Skeletal muscle satellite cell (primary cell): ENCODE measurements around the gene GAL3ST1.
"Not testable (repeated sequence)": the region's sequence is repeated elsewhere in the genome, so short reads cannot be mapped to it uniquely, and the experiment has no call there.

Experiments used
- H3K27me3 ChIP-seq: 2 replicates; pipeline ENCODE4 v1.7.0; 2013; ENCODE audit warnings: low read length; ENCODE audit not compliant: control insufficient read depth, insufficient read depth
- H3K36me3 ChIP-seq: 2 replicates; pipeline ENCODE4 v1.7.0; 2013; ENCODE audit warnings: mild to moderate bottlenecking, control low read depth, low read length; ENCODE audit not compliant: insufficient read depth
- H3K4me1 ChIP-seq: 2 replicates; pipeline ENCODE4 v1.7.0; 2013; ENCODE audit warnings: low read length; ENCODE audit not compliant: control insufficient read depth, insufficient read depth
- H3K4me2 ChIP-seq: 2 replicates; pipeline ENCODE4 v1.7.0; 2013; ENCODE audit warnings: mild to moderate bottlenecking, low read length
- H3K4me3 ChIP-seq: 2 replicates; pipeline ENCODE4 v1.7.0; 2013; ENCODE audit warnings: low read length
- H3K9ac ChIP-seq: 2 replicates; pipeline ENCODE4 v1.7.0; 2013; ENCODE audit warnings: mild to moderate bottlenecking, low read depth, low read length, moderate library complexity
- H3K9me3 ChIP-seq: replicated peaks from 2 replicates; pipeline ENCODE4 v1.7.0; 2013; ENCODE audit warnings: mild to moderate bottlenecking, control low read depth, low read length

The GAL3ST1 gene

DNA sequence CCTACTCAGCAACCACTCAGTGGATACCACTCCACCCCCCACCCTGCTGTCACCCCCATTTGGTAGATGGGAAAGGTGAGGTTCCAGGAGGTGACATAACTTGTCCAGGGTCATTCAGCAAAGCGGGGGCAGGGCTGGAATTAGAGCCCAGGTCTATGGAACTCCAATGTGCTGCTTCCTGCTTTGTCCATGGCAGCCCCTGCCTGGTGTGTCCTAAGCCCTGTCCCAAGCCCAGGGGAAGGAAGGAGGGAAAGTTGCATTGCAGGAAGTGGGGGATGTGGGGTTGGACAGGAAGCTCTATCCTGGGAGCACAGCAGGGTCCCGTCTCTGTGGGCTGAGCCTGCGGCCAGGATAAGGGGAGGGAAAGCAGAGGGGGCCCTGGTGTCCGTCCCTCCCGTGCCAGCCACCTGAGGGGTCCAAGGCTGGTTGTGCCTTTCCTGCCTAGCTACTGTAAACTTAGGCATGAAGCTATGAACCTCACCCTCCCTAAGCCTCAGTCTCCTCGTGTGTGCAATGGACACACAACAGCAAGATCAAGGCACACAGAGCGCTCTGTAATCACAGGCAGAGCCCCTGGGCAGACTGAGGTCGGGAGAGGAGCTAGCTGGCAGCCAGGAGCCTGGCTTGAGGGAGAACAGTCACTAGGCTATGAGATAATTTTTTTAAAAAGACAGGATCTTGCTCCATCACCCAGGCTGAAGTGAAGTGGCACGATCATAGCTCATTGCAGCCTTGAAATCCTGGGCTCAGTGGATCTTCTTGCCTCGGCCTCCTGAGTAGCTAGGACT lies 12.9 kb downstream of the GAL3ST1 start:
- Histone ChIP-seq H3K9me3 (no peaks in the 10 kb centered on the region), H3K36me3 (no peaks in the 10 kb centered on the region), H3K4me3 (no peak overlapping the region), H3K4me1 (no peaks in the 10 kb centered on the region), H3K4me2 (no peak overlapping the region), H3K9ac (no peak overlapping the region), H3K27me3 (peaks cover 22% of the 10 kb centered on the region)

DNA sequence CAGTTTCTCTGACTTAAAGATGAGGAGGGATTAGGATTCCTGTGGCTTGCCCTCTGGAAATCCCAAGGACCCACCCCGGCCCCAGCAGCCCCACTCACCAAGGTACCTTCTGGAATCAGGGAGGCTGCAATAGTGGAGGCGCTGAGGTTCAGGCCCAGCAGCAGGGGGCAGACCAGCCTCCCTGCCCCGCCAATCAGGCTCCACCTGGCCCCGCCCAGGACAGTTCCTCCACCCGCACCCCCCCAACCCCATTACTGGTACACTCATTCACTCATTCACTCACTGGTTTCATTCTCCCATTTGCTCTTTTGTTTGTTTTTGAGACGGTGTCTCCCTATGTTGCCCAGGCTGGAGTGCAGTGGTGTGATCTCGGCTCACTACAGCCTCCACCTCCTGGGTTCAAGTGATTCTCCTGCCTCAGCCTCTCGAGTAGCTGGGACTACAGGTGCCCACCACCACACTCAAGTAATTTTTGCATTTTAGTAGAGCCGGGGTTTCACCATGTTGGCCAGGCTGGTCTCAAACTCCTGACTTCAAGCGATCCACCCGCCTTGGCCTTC lies 13.7 kb downstream of the GAL3ST1 start:
- H3K4me1 ChIP-seq, H3K36me3 ChIP-seq, H3K9ac ChIP-seq, H3K4me2 ChIP-seq, H3K9me3 ChIP-seq, H3K4me3 ChIP-seq: not testable (repeated sequence)
- peaks cover 15% of the 10 kb centered on the region for H3K27me3 ChIP-seq

DNA sequence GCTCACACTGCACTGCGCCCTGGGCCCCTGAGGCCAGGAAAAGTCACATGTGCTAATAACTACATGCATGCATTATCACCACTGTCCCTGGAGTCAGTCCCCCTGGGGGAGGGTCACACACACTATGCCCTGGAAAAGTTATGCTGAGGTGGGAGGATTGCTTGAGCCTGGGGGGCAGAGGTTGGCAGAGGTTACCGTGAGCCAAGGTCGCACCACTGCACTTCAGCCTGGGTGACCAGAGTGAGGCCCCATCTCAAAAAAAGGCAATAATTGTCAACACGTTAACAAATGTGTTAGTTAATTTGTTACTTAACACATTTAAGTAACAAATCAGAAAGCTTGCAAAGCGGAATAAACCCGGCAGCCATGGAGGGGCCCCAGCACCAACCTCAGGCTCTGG lies 14.6 kb downstream of the GAL3ST1 start:
- H3K4me1 ChIP-seq, result no peaks in the 10 kb centered on the region
- H3K36me3 ChIP-seq, result no peaks in the 10 kb centered on the region
- H3K9me3 ChIP-seq, result no peaks in the 10 kb centered on the region
- H3K9ac ChIP-seq, result no peak overlapping the region
- H3K4me2 ChIP-seq, result no peak overlapping the region
- H3K27me3 ChIP-seq, result peaks cover 7% of the 10 kb centered on the region
- H3K4me3 ChIP-seq, result no peak overlapping the region

DNA sequence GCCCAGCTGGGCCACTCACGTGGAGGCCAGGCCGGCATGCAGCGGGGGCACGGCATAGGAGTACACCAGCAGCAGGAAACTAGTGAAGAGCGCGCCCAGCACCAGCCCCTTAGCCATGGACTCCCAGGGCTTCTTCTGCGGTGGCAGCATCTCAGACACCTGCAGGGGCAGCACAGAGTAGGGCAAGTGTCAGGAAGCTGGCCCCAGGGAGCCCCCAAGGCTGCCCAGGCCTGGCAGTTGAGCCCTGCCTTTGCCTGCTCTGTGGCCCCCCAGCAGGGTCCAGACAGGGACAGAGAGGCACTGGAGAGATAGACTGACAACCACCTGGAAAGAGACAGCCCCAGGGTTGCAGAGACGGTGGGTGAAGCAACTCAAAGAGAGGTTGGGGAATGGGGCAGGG lies 17.2 kb downstream of the GAL3ST1 start:
- H3K27me3 ChIP-seq, result no peaks in the 10 kb centered on the region
- no peak overlapping the region for H3K9ac ChIP-seq
- H3K9me3 ChIP-seq, result no peaks in the 10 kb centered on the region
- H3K36me3 ChIP-seq, result no peaks in the 10 kb centered on the region
- H3K4me3 ChIP-seq, result no peak overlapping the region
- no peaks in the 10 kb centered on the region for H3K4me1 ChIP-seq
- H3K4me2 ChIP-seq, result no peak overlapping the region

DNA sequence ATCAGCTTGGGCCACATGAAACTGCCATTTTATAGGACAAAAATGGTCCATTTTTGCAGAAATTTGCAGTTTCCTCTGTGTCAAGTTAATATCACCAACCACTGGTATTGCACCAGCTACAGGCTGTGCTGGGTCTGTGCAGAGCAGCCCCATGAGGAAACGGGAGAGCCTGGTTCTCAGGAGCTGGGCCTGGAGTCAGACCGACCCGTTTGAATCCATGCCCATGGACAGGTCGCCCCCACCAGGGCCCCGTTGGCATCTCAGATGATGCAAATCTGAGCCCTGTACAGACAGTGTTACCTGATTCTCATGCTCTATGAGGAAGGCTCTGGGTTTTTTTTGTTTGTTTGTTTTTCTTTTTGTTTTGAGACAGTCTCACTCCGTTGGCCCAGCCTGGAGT lies 18.1 kb downstream of the GAL3ST1 start:
- Histone ChIP-seq H3K9me3 (no peaks in the 10 kb centered on the region), H3K4me2 (no peak overlapping the region), H3K27me3 (no peaks in the 10 kb centered on the region), H3K36me3 (no peaks in the 10 kb centered on the region), H3K9ac (no peak overlapping the region), H3K4me3 (no peak overlapping the region), H3K4me1 (no peaks in the 10 kb centered on the region)

DNA sequence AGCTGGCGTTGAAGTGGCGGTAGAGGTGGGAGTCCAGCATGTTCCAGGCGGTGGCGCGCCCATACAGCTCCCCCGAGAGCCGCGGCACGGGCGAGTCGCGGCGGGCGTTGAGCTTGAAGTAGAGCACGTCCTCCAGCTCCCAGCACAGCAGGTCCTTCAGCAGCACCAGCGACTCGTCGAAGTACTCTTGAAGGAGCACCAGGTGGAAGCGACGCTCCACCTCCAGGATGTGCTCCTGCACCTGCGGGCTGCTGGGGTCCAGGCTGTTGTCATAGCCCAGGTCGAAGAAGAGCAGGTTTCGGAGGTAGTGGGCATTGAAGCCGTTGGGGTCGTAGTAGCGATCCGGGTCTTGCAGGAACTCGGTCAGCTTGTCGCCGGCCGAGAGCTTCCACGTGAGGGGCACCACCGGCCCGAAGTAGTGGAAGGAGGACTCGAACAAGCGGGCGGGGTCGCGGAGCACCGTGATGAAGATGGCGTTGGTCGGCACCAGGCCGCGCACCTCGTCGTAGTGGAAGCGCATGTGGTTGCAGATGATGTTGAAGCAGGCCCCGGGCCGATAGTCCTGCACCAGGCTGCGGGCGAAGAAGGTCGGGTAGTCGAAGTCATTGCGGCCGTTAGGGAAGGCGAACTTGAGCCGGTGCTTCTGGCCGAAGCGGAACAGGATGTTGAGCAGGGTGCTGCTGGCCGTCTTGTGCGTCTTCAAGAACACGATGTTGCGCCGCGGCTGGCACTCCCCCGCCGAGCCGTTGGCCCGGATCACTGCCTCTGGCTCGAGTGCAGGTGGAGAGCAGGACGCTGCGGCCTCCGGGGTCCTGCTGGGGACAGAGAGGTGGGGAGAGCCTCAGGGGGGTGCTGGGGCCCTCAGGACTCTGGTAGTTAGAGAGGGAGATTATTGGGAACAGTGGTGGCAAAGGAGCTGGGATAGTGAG lies 18.9 kb downstream of the GAL3ST1 start:
- H3K4me1 ChIP-seq, result no peaks in the 10 kb centered on the region
- no peaks in the 10 kb centered on the region for H3K36me3 ChIP-seq
- no peak overlapping the region for H3K4me3 ChIP-seq
- H3K9me3 ChIP-seq, result no peaks in the 10 kb centered on the region
- H3K9ac ChIP-seq, result no peak overlapping the region
- H3K27me3 ChIP-seq, result no peaks in the 10 kb centered on the region
- no peak overlapping the region for H3K4me2 ChIP-seq

DNA sequence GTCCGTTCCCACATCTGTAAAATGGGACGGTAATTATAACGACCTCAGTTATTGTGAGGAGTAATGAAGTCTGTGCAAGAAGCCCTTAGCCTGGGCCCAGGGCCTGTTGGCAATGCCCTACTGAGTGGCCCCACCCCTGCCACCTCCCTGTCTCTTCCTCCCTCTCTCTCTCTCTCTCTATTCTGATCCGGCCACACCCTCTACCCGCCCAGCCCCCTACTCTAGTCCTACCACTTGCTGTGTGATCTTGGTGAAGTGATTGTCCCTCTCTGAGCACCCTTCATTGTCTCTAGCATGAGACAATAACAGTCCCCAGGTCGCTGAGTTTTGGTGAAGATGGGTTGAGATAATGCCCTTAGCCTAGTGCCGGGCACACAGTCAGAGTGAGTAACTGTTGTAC lies 20.5 kb downstream of the GAL3ST1 start:
- no peak overlapping the region for H3K4me2 ChIP-seq
- no peaks in the 10 kb centered on the region for H3K4me1 ChIP-seq
- peaks cover 9% of the 10 kb centered on the region for H3K27me3 ChIP-seq
- no peaks in the 10 kb centered on the region for H3K36me3 ChIP-seq
- H3K4me3 ChIP-seq, result no peak overlapping the region
- no peak overlapping the region for H3K9ac ChIP-seq
- no peaks in the 10 kb centered on the region for H3K9me3 ChIP-seq

DNA sequence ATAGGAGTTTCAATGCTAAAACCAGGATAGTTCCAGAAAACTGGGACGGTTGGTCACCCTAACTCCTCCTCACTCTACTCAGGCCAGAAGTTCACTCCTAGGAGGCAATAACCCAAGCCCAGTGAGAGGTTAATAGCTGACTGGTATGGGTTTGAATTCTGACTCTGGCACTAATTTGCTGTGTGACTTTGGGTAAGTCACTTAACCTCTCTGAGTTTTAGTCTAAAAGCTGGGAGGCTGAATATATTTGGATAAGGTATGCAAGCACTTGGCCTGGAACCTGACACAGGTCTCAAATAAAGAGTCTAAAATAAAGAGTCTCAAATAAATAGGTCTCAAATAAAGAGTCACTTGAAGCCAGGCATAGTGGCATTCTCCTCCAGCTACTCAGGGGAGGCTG lies 21.7 kb downstream of the GAL3ST1 start:
- Histone ChIP-seq H3K9ac (no peak overlapping the region), H3K4me3 (no peak overlapping the region), H3K9me3 (no peaks in the 10 kb centered on the region), H3K27me3 (peaks cover 18% of the 10 kb centered on the region), H3K4me2 (no peak overlapping the region), H3K36me3 (no peaks in the 10 kb centered on the region), H3K4me1 (no peaks in the 10 kb centered on the region)

DNA sequence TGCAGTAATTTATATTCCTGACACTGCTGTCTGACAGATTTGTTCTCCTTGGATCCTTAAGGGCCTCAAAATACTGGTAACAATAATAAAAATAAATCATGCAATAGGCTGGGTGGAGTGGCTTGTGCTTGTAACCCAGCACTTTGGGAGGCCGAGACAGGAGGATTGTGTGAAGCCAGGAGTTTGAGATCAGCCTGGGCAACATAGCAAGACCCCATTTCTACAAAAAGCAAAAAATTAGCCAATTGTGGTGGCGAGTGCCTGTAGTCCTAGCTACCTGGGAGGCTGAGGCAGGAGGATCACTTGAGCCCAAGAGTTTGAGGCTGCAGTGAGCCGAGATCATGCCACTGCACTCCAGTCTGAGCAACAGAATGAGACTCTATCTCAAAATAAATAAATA lies 22.7 kb downstream of the GAL3ST1 start:
- not testable (repeated sequence) for H3K9me3 ChIP-seq

DNA sequence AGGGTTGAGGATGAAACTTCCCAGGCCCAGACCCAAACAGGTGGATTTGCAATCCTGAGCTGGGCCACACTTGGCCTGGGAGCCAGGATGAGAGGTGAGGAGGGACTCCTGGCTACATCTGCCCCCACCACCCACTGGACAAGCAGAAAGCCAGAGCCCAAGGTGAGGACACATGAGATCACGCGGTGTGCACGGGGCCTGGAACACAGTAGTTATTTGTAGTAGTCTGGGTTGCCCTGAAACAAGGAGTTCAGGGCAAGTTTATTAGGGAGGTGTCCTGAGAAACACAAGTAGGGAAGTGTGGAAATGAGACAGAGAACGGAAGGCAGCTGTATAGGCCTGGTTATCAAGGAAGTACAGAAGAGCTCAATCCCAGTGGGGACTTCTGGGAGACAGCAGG lies 27.3 kb downstream of the GAL3ST1 start:
- H3K4me3 ChIP-seq, result no peak overlapping the region
- no peak overlapping the region for H3K9ac ChIP-seq
- no peaks in the 10 kb centered on the region for H3K9me3 ChIP-seq
- peaks cover 5% of the 10 kb centered on the region for H3K4me1 ChIP-seq
- no peak overlapping the region for H3K4me2 ChIP-seq
- H3K27me3 ChIP-seq, result peaks cover 42% of the 10 kb centered on the region
- no peaks in the 10 kb centered on the region for H3K36me3 ChIP-seq

More for the DNA sequence above, 22.7 kb downstream of the GAL3ST1 start:
- H3K27me3 ChIP-seq, result peaks cover 25% of the 10 kb centered on the region
- not testable (repeated sequence) for H3K9ac ChIP-seq, H3K4me2 ChIP-seq, H3K36me3 ChIP-seq, H3K4me3 ChIP-seq, H3K4me1 ChIP-seq

DNA sequence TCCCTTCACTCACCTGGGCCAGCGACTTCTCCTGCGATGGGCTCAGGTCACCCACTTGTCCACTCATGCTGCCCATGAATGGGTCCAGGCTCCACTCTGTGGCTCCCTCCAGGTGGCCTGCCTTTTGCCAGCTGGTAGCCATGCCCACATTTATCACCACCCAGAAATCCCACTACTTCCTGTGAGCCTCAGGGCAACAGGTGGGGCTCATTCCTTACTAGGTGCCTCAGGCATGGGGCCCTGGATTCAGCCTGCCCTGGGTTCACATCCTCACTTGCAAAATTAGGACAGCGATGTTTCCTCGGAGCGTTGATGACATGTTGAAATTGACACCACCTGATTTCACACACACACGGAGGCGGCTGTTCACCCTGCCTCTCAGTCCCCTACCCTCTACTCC lies 27.8 kb downstream of the GAL3ST1 start, which contains the start of gene SEC14L6:
TSS of gene SEC14L6 (minus strand) at position 126 of the 400 bp plus-strand sequence. CDS start at position 67, 59 bp downstream.
- Histone ChIP-seq H3K4me1 (peaks cover 9% of the 10 kb centered on the region), H3K27me3 (peaks cover 46% of the 10 kb centered on the region), H3K9me3 (no peaks in the 10 kb centered on the region), H3K36me3 (no peaks in the 10 kb centered on the region), H3K9ac (no peak within 1 kb of the TSS), H3K4me3 (no peak within 1 kb of the TSS), H3K4me2 (no peak within 1 kb of the TSS)
